ENCODE measurements around the gene KRTAP10-9.
"Not testable (repeated sequence)": the region's sequence is repeated elsewhere in the genome, so short reads cannot be mapped to it uniquely, and the experiment has no call there.

Gene KRTAP10-9

GRCh38 chr21:44595524-44595923, 31.4 kb upstream of the KRTAP10-9 start:
- no peak for DNase-seq (ENCODE audit: low read depth in 2 of 3, low spot score in 2 of 3)

DNA sequence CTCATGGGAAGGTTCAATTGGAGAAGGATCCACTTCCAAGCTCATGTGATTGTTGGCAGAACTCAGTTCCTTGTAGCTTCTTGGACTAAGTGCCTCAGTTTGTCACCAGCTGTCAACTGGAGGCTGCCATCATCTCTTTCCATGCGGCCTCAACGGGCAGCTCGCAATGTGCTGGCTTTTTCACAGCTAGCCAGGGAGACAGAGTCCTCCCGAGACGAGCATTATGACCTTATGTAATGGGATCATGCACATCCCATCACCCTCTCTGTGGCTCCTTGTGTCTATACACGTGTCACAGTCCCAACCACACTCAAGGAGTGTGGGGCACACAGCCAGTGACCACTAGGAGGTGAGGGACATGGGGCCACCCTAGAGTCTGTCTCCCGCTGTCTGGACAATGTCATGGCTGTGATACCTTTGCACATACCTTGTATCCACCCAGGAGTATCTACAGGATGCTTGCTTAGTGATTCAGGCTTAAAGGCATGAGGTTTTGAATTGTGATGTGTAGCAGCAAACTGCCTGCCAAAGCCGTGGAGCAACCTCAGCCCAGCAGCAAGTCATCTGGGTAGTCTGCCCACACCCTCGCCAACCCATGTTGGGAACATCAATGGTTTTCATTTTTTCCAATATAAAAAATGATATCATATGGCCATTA, 30.7 kb upstream of the KRTAP10-9 start:
- no peak for DNase-seq (ENCODE audit: low read depth in 2 of 3, low spot score in 2 of 3)

DNA sequence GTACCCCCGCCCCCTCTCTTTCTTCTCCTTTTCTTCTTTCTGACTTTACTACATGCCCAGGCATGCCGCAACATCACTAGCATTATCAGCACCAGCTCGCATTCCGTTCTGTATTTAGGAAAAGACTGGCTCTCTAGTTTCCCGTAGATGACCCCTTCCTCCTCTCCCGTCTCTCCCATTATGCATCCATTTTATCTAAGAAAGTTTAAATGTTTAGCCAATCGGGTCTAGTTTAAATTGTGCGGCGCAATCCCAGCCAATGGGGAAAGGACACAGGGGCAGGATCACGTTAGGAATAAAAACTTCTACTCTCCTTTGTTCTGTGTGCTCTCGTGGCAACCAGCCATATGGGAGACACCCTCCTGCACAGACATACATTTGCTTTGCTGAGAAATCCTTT, 28.8 kb upstream of the KRTAP10-9 start:
- DNase-seq (ENCODE audit: low read depth in 2 of 3, low spot score in 2 of 3), result no peak

DNA sequence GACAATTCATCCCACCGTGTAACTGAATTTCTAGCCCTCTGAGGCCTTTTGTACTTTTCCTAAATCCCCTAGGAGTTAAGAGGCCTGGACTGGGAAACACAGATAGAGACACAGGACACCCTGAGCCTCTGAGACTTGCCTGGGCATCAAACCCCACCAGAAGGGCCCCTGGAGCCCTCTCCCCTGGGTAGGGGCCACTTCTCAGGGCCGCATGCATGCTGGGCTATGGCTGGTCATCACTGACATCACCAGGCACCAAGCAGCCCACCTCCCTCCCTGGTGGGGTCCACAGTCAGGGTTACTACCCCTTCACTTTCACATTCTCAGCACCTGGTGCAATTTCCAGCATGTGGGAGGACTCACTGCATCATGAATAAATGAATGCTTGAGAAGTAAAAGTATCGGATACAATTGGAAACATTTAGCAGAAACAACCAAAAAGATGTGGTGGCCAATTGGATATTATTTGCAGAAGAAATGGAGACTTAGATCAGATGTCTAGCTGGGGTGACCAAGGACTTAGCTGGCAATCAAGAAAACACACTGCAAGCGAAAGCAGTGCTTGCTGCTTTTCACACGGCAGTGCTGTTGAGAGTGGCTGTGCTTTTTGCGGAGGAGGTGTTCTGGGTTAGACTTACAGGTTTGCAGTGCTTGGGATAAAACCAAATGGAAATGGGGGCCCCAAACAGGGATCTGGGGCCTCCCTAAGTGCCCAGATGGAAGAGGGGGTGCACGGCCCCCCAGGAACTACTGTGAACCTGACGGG, 27.4 kb upstream of the KRTAP10-9 start:
- DNase-seq (ENCODE audit: low read depth in 2 of 3, low spot score in 2 of 3), result no peak

- not testable (repeated sequence) for DNase-seq (ENCODE audit: low read depth in 2 of 3, low spot score in 2 of 3)
Observed at GRCh38 chr21:44600118-44600978, 26.5 kb upstream of the KRTAP10-9 start, which contains the start of gene KRTAP10-7. Gene KRTAP10-7 (plus strand): TSS chr21:44600597. CDS start chr21:44600622, 25 bp downstream.

GRCh38 chr21:44601091-44601490, 25.8 kb upstream of the KRTAP10-9 start:
- not testable (repeated sequence) for DNase-seq (ENCODE audit: low read depth in 2 of 3, low spot score in 2 of 3)

DNA sequence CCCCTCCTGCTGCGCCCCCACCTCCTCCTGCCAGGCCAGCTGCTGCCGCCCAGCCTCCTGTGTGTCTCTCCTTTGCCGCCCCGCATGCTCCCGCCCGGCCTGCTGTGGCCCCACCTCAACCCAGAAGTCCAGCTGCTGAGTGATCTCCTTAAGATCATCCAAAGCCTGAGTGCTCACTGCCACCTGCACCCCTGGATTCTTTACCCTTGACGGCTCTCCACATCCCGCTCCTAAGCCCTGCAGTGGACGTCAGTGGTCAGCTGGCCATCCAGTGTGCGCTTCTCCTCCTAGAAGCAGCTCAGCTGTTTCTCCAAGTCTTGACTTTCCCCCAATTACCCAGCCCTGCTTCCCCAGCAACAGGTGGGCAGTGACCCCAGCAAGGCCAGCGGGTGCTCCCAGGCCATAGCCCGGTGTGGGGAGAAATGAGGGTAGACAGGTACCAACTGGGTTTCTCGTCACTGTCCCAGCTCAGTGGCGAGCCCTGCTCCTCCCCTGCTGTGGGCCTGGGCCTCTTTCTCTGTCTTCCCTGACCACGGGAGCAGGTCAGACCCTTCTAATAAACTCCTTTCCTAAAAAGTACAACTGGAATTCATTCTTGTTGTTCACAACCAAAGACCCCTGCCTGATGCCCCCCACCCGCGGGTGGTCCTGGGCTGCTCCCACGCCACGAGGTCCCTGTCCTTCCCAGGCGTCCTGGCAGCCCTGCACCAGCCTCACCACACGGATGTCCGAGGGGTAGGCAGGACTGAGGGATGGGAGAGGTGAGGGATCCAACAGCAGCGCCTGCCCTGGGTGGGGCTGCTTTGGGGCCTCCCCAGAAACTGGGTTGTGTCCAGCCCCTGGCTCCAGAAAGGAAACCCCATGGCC, 25.1 kb upstream of the KRTAP10-9 start:
- DNase-seq (ENCODE audit: low read depth in 2 of 3, low spot score in 2 of 3), result no peak

DNA sequence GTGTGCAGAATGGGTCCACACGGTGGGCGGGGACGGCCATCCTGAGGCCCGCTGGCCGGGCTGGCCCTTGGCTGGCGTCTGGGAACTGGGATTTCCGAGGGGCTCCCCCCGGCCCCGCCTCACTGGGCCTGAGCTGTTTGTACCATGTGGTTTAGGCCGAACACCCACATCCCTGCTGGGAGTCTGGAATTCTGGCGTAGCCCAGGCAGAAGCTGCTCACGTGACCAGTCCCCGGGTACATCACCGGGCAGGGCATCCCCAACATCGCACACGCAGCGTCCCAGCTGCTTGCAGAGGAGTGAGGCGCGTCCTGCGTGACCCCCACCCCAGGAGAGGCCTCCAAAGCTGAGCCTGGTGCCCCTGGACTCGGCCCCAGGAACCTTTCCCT, 24.4 kb upstream of the KRTAP10-9 start:
- DNase-seq (ENCODE audit: low read depth in 2 of 3, low spot score in 2 of 3), result no peak

DNA sequence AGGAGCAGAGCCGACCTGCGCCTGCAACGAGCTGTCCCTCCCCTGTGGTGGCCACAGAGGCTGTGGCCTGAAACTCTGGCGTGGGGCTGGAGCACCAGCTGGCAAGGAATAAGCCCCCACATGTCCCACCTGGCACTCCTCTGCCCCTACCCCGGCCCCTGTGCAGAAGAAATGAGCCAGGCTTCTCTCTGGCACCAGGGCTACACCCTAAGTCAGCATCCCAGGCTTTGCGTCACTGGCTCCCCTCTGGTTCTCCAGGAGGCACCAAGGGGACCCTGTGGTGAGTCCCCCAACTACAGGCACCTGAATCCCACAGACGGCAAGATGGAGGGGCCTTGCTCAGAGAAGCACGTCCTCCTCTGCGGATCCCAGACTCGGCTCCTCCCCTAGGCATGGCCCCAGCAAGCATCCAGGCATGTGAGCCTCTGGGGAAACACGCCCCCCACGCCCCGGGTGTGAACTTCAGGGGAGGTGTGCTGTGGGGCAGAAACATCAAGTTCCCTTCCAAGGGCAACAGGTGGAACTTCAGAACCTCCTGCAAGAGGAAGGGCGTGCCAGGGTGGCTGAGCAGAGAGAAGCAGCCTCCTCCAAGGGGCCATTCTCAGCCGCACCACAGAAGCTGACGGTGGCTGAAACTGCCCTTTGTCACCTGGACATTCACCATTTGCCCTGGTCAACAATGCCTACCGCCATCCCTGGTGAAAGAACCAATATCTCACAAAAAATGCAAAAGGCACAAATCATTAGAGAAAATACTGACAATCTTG, 23.6 kb upstream of the KRTAP10-9 start:
- DNase-seq (ENCODE audit: low read depth in 2 of 3, low spot score in 2 of 3), result no peak

DNA sequence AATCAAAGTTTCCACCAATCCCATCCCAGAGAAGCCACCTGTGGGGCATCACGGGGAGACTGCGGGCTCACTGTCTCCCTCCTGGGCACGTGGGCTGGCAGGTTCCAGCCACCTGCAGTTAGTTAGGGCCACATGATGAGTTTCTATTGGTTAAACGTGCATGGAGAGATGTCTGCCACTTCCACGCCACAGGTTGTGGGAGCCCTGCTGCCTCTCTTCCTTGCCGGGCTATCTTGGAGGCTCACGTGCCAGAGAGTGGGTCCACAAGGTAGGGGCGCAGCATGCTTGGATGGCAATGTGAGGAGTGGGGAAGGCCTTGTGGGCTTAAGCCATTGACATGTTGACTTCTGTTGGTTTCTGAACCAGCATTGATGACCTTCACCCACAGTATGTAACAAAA, 23.0 kb upstream of the KRTAP10-9 start:
- no peak for DNase-seq (ENCODE audit: low read depth in 2 of 3, low spot score in 2 of 3)

GRCh38 chr21:44606495-44606894, 20.4 kb upstream of the KRTAP10-9 start:
- DNase-seq (ENCODE audit: low read depth in 2 of 3, low spot score in 2 of 3), result no peak

DNA sequence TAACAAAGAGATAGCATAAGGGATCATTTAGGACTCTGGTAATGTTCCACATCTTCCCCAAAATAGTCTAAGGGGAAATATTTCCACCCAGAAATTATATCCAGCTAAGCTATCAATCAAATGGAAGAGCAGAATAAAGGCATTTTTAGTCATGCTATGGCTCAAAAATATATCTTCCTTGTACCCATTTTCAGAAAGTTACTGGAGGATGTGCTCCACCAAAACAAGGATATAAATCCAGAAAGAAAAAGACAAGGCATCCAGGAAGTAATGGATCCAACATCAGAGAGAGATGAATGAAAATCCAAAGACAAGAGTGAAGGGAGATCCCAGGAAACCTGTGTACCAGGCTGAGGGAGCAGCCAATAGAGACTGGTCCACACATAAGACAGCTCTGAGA, 17.7 kb upstream of the KRTAP10-9 start:
- no peak for DNase-seq (ENCODE audit: low read depth in 2 of 3, low spot score in 2 of 3)

- DNase-seq (ENCODE audit: low read depth in 2 of 3, low spot score in 2 of 3), result not testable (repeated sequence)
Observed at GRCh38 chr21:44610157-44610843, 16.6 kb upstream of the KRTAP10-9 start.

DNA sequence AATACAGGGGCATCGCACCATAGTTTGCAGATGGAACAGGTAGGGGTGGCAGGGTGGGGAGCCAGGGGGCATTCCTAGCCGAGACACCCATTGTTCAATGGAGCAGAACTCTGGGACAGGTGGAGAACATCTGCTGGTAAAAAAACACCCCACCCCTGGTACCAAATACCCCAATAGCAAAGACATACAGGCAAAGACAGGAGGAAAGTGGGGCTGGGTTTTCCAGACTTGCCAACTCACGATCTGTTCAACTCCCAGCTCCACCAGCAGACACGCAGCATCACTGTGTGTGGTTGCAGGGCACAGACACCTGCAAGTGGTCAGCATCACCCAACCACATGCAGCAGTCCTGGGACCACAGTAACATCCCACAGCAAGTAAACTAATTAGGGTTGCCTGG, 15.3 kb upstream of the KRTAP10-9 start:
- no peak for DNase-seq (ENCODE audit: low read depth in 2 of 3, low spot score in 2 of 3)

DNA sequence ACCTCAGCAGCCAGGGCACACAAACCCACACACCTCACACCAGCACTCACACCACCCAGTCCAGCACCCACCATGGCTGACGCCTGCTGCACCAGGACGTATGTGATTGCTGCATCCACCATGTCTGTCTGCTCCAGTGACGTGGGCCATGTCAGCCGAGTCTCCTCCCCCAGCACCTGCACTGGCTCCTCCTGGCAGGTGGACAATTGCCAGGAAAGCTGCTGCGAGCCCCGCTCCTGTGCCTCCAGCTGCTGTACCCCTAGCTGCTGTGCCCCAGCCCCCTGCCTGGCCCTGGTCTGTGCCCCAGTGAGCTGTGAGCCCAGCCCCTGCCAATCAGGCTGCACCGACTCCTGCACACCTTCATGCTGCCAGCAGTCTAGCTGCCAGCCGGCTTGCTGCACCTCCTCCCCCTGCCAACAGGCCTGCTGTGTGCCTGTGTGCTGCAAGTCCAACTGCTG, 14.8 kb upstream of the KRTAP10-9 start, which contains the start of gene KRTAP10-8:
TSS of gene KRTAP10-8 (plus strand) at position 51 of the 458 bp plus-strand sequence. CDS start at position 73, 22 bp downstream.
- no peak for DNase-seq (ENCODE audit: low read depth in 2 of 3, low spot score in 2 of 3)

DNA sequence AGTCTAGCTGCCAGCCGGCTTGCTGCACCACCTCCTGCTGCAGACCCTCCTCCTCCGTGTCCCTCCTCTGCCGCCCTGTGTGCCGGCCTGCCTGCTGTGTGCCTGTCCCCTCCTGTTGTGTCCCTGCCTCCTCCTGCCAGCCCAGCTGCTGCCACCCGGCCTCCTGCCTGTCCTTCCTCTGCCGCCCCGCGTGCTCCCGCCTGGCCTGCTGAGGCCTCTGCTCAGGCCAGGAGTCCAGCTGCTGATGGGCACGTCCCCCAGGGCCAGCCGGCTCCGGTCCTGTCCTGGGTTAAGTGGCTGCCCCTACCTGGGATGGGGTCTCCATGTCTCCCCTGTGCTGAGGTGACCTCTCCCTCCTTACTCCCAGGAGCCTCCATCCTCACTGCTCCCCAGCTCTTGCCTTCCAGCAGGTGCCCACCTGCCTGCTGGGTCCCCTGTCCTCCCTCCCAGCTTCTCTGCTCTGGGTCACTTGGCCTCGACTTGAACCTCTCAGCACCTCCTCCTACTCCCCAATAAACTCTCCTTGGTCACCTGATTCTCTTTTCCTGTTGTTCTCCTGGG, 14.1 kb upstream of the KRTAP10-9 start:
- DNase-seq (ENCODE audit: low read depth in 2 of 3, low spot score in 2 of 3), result no peak

DNA sequence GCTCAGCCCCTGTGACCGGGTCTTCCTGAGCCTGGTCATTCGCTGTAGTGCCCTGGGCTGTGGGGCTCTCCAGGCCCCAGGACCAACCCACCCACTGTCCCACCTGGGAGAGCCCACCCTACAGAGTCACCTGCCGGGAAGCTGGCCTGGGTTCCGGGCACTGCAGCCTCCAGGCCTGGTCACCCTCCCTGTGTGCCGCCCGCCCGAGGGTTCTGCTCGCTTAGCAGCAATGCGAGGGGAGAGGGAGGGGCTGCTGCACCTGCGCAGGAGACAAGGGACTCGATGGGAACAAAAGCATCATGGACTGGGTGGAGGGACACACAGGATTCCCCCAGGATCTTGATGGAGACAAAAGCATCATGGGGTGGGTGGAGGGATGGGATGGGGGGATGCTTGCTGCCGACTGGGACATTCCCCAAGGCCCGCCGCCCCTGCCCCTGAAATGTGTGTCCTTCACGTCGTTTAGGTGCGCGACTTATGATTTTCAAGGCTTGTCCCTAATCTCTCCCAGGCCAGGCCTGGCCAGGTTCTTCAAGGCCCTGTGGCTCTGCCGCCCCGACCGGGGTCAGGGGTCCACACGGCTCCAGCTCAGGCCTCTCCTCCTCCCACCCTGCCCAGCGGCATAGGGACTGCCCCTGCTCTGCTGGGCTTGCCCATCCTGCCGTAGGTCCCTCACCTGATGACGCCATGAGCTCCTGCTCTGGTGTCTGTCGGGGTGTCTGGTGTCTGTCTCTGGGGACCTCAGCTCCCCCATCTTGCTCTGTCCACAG, 13.3 kb upstream of the KRTAP10-9 start:
- no peak for DNase-seq (ENCODE audit: low read depth in 2 of 3, low spot score in 2 of 3)

GRCh38 chr21:44614161-44614631, 12.7 kb upstream of the KRTAP10-9 start:
- DNase-seq (ENCODE audit: low read depth in 2 of 3, low spot score in 2 of 3), result no peak
